Thyroid gland (tissue), 4 donors: ENCODE results near the gene MSH5. TPM values are rescaled to one million over a fixed set of nuclear protein-coding genes. Genes with fewer than 3 reads are reported as not detected.

Source experiments
- DNase-seq, 2 donors: peaks; one replicate each; pipeline ENCODE4 v3.0.0-alpha.2; 2019
- H3K27ac ChIP-seq, 3 donors: fragments of 200-600 bp; sonication (generic); 1 replicate in 2 of 3; 2 replicates in 1 of 3; pipeline ENCODE4 v1.5.1; 2016 to 2019; ENCODE audit warnings: mild to moderate bottlenecking in 1 of 3, moderate library complexity in 1 of 3
- H3K27me3 ChIP-seq: fragments of 200-600 bp; sonication (generic); one replicate; pipeline ENCODE4 v1.5.1; 2019
- H3K36me3 ChIP-seq, 2 donors: fragments of 200-600 bp; sonication (generic); one replicate each; pipeline ENCODE4 v1.5.1; 2016 to 2019
- H3K4me1 ChIP-seq, 2 donors: fragments of 200-600 bp; sonication (generic); one replicate each; pipeline ENCODE4 v1.5.1; 2017 to 2019
- H3K4me3 ChIP-seq, 3 donors: fragments of 200-600 bp; sonication (generic); replicated peaks in 1 of 3; 1 replicate in 2 of 3; 2 replicates in 1 of 3; pipeline ENCODE4 v1.5.1; 2016; ENCODE audit warnings: mild to moderate bottlenecking in 1 of 3
- H3K9me3 ChIP-seq: fragments of 200-600 bp; sonication (generic); one replicate; pipeline ENCODE4 v1.5.1; 2017
- POLR2A ChIP-seq, 2 donors: fragments of 450-650 bp; IDR thresholded peaks; one replicate each; pipeline ENCODE4 v1.6.1; 2017; ENCODE audit warnings: antibody characterized with exemption in 2 of 2, mild to moderate bottlenecking in 2 of 2, moderate library complexity in 1 of 2
- WGBS, 2 donors: methylation state at CpG; one replicate each; pipeline ENCODE4 v1.1.5; 2017; 5-methylcytosine and 5-hydroxymethylcytosine counted together
- intact Hi-C: fragments of 100-400 bp; cut with DNase I; formaldehyde crosslinking; loops from one replicate; pipeline ENCODE4 v1.15.1; 2023
- microRNA-seq: library from miRNA; unstranded; fragments of <30 nt; microRNA quantifications from one replicate; pipeline ENCODE4, GENCODE V29; 2016
- small RNA-seq: library from RNA; depleted of rRNA; stranded (forward); fragments of <200 nt; gene quantifications from one replicate; pipeline ENCODE3, GENCODE V24; 2016
- total RNA-seq, 4 donors: library from RNA; depleted of rRNA; stranded (reverse); fragments of >200 nt; gene quantifications; one replicate each; pipeline ENCODE4 v1.2.3, GENCODE V29; 2016
- TF ChIP-seq, protein P1 (sequence below), 6 experiments: fragments of 200-600 bp in 3 of 6; fragments of 450-650 bp in 3 of 6; sonication (generic) in 3 of 6; IDR thresholded peaks; one replicate each; pipeline ENCODE4 v1.5.1; 2016 to 2019; ENCODE audit warnings: antibody characterized with exemption in 6 of 6, mild to moderate bottlenecking in 2 of 6, inconsistent platforms in 1 of 6, moderate library complexity in 1 of 6

The MSH5 gene
- total RNA-seq, 4 donors from 2014 or later: 5.6 to 11.2 (median 7.2) TPM

DNA sequence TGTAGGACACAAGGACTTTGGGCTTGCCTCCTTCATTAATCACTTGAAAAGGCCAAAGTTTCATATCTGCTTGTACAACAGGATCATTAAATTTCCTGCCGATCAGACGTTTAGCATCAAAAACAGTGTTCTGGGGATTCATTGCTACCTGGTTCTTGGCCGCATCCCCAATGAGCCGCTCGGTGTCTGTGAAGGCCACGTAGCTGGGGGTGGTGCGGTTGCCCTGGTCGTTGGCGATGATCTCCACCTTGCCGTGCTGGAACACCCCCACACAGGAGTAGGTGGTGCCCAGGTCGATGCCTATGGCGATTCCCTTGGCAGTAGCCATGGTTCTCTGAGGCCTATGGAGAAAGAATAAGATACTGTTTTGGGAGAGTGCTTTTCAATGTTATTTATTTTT is 71.8 kb downstream of the MSH5 start:
- H3K36me3 ChIP-seq: no peaks in the 10 kb centered on the region
- 93 to 95% methylated on average over 12 of the region's 12 CpGs for WGBS, 2 donors
- no peaks in the 10 kb centered on the region for H3K9me3 ChIP-seq
- DNase-seq: no peak
- intact Hi-C loops: no loop called here
- no peaks in the 10 kb centered on the region for H3K27me3 ChIP-seq
- no peak overlapping the region for H3K27ac ChIP-seq
- H3K4me3 ChIP-seq: no peak overlapping the region
- TF ChIP-seq POLR2A (IDR thresholded peaks at IDR 0.05): no peak
- TF ChIP-seq, protein P1, sequence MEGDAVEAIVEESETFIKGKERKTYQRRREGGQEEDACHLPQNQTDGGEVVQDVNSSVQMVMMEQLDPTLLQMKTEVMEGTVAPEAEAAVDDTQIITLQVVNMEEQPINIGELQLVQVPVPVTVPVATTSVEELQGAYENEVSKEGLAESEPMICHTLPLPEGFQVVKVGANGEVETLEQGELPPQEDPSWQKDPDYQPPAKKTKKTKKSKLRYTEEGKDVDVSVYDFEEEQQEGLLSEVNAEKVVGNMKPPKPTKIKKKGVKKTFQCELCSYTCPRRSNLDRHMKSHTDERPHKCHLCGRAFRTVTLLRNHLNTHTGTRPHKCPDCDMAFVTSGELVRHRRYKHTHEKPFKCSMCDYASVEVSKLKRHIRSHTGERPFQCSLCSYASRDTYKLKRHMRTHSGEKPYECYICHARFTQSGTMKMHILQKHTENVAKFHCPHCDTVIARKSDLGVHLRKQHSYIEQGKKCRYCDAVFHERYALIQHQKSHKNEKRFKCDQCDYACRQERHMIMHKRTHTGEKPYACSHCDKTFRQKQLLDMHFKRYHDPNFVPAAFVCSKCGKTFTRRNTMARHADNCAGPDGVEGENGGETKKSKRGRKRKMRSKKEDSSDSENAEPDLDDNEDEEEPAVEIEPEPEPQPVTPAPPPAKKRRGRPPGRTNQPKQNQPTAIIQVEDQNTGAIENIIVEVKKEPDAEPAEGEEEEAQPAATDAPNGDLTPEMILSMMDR (IDR thresholded peaks at IDR 0.05): no peak
- peaks cover 12 to 18% of the 10 kb centered on the region in 2 donors for H3K4me1 ChIP-seq

Small RNAs within 50 kb of the gene (microRNA-seq; reads per million reads assigned to microRNA genes)
- not detected for gene MIR4646

Small RNAs within 50 kb of the gene (small RNA-seq; reads per million reads assigned to genes)
- not detected for gene LY6G6D
- gene MIR4646: not detected
- not detected for gene MSH5-SAPCD1
- gene RF00019: not detected
- gene RNU6-850P: not detected
- not detected for gene SAPCD1

Other genes starting within 250 kb of the MSH5 start
- gene MICB, start 241.9 kb upstream of the MSH5 start, total RNA-seq: 1 to 10 TPM in 3 of 4 donors, under 1 TPM in 1; 0.89 to 3.4 (median 2.1) TPM
- not detected for gene MCCD1, start 211.0 kb upstream of the MSH5 start, total RNA-seq
- 100 to 1,000 TPM; 296 to 339 (median 314) TPM for gene DDX39B, start 198.0 kb upstream of the MSH5 start, total RNA-seq
- gene ATP6V1G2, start 193.4 kb upstream of the MSH5 start, total RNA-seq: 1 to 10 TPM; 1.2 to 3.9 (median 2.6) TPM
- gene NFKBIL1, start 192.4 kb upstream of the MSH5 start, total RNA-seq: 10 to 100 TPM; 23.7 to 34.0 (median 27.5) TPM
- not detected for gene LTA, start 167.7 kb upstream of the MSH5 start, total RNA-seq
- gene TNF, start 164.4 kb upstream of the MSH5 start, total RNA-seq: under 1 TPM in 1 of 4 donors, not detected in 3; 0.42 TPM
- gene LTB, start 157.6 kb upstream of the MSH5 start, total RNA-seq: not detected
- 10 to 100 TPM in 1 of 4 donors, 1 to 10 TPM in 2, not detected in 1; 2.5 to 23.4 (median 3.2) TPM for gene LST1, start 153.7 kb upstream of the MSH5 start, total RNA-seq
- gene NCR3, start 147.0 kb upstream of the MSH5 start, total RNA-seq: not detected
- 10 to 100 TPM in 3 of 4 donors, 1 to 10 TPM in 1; 8.1 to 37.8 (median 17.6) TPM for gene AIF1, start 124.8 kb upstream of the MSH5 start, total RNA-seq
- 100 to 1,000 TPM in 1 of 4 donors, 10 to 100 TPM in 3; 68.5 to 127 (median 86.7) TPM for gene PRRC2A, start 119.3 kb upstream of the MSH5 start, total RNA-seq
- 100 to 1,000 TPM; 179 to 301 (median 245) TPM for gene BAG6, start 87.3 kb upstream of the MSH5 start, total RNA-seq
- 1 to 10 TPM; 2.3 to 5.1 (median 4.5) TPM for gene APOM, start 84.1 kb upstream of the MSH5 start, total RNA-seq
- gene C6orf47, start 79.2 kb upstream of the MSH5 start, total RNA-seq: 10 to 100 TPM; 23.6 to 32.3 (median 28.7) TPM
- gene GPANK1, start 75.0 kb upstream of the MSH5 start, total RNA-seq: 10 to 100 TPM; 15.7 to 23.2 (median 22.1) TPM
- gene CSNK2B, start 73.9 kb upstream of the MSH5 start, total RNA-seq: 100 to 1,000 TPM; 181 to 264 (median 206) TPM
- gene LY6G5B, start 70.0 kb upstream of the MSH5 start, total RNA-seq: 10 to 100 TPM in 2 of 4 donors, 1 to 10 TPM in 2; 4.4 to 11.8 (median 9.4) TPM
- 1 to 10 TPM in 1 of 4 donors, under 1 TPM in 2, not detected in 1; 0.54 to 7.9 (median 0.83) TPM for gene LY6G5C, start 58.9 kb upstream of the MSH5 start, total RNA-seq
- gene ABHD16A, start 36.7 kb upstream of the MSH5 start, total RNA-seq: 10 to 100 TPM; 47.3 to 81.4 (median 71.7) TPM
- gene LY6G6F, start 33.1 kb upstream of the MSH5 start, total RNA-seq: not detected
- gene LY6G6D, start 24.7 kb upstream of the MSH5 start, total RNA-seq: not detected
- not detected for gene LY6G6C, start 18.3 kb upstream of the MSH5 start, total RNA-seq
- gene MPIG6B, start 16.6 kb upstream of the MSH5 start, total RNA-seq: 1 to 10 TPM in 1 of 4 donors, under 1 TPM in 1, not detected in 2; 0.54 to 1.8 TPM
- gene DDAH2, start 10.7 kb upstream of the MSH5 start, total RNA-seq: 100 to 1,000 TPM in 3 of 4 donors, 10 to 100 TPM in 1; 99.9 to 117 (median 114) TPM
- 100 to 1,000 TPM; 222 to 314 (median 247) TPM for gene CLIC1, start 3.5 kb upstream of the MSH5 start, total RNA-seq
- 1 to 10 TPM in 3 of 4 donors, not detected in 1; 2.0 to 4.2 (median 3.0) TPM for gene SAPCD1, start 22.7 kb downstream of the MSH5 start, total RNA-seq
- 1 to 10 TPM; 1.2 to 8.9 (median 5.4) TPM for gene VWA7, start 37.3 kb downstream of the MSH5 start, total RNA-seq
- 100 to 1,000 TPM in 1 of 4 donors, 10 to 100 TPM in 3; 33.8 to 120 (median 39.9) TPM for gene VARS1, start 55.7 kb downstream of the MSH5 start, total RNA-seq
- 10 to 100 TPM; 29.2 to 48.4 (median 36.5) TPM for gene LSM2, start 67.0 kb downstream of the MSH5 start, total RNA-seq
- 1 to 10 TPM; 3.5 to 4.1 (median 3.9) TPM for gene HSPA1L, start 75.3 kb downstream of the MSH5 start, total RNA-seq
- gene HSPA1A, start 75.5 kb downstream of the MSH5 start, total RNA-seq: 100 to 1,000 TPM; 148 to 320 (median 190) TPM
- 100 to 1,000 TPM; 194 to 330 (median 256) TPM for gene HSPA1B, start 87.7 kb downstream of the MSH5 start, total RNA-seq
- gene NEU1, start 122.8 kb downstream of the MSH5 start, total RNA-seq: 10 to 100 TPM; 54.4 to 98.1 (median 65.9) TPM
- 10 to 100 TPM in 2 of 4 donors, 1 to 10 TPM in 2; 1.6 to 16.2 (median 7.7) TPM for gene SLC44A4, start 139.0 kb downstream of the MSH5 start, total RNA-seq
- 10 to 100 TPM; 26.9 to 47.7 (median 38.7) TPM for gene EHMT2, start 157.7 kb downstream of the MSH5 start, total RNA-seq
- 1 to 10 TPM in 3 of 4 donors, under 1 TPM in 1; 0.94 to 2.9 (median 1.5) TPM for gene ZBTB12, start 162.1 kb downstream of the MSH5 start, total RNA-seq
- 1 to 10 TPM; 2.5 to 6.2 (median 4.4) TPM for gene C2, start 187.7 kb downstream of the MSH5 start, total RNA-seq
- 10 to 100 TPM; 10.5 to 36.7 (median 16.4) TPM for gene CFB, start 206.1 kb downstream of the MSH5 start, total RNA-seq
- 100 to 1,000 TPM in 3 of 4 donors, 10 to 100 TPM in 1; 83.2 to 114 (median 106) TPM for gene NELFE, start 219.0 kb downstream of the MSH5 start, total RNA-seq
- 10 to 100 TPM; 35.1 to 47.1 (median 39.4) TPM for gene SKIC2, start 219.2 kb downstream of the MSH5 start, total RNA-seq
- 10 to 100 TPM; 21.3 to 36.4 (median 33.9) TPM for gene DXO, start 232.1 kb downstream of the MSH5 start, total RNA-seq
- gene C4A, start 242.1 kb downstream of the MSH5 start, total RNA-seq: 100 to 1,000 TPM; 181 to 401 (median 227) TPM